ENCODE results near the gene PPP2R3B.

DNA sequence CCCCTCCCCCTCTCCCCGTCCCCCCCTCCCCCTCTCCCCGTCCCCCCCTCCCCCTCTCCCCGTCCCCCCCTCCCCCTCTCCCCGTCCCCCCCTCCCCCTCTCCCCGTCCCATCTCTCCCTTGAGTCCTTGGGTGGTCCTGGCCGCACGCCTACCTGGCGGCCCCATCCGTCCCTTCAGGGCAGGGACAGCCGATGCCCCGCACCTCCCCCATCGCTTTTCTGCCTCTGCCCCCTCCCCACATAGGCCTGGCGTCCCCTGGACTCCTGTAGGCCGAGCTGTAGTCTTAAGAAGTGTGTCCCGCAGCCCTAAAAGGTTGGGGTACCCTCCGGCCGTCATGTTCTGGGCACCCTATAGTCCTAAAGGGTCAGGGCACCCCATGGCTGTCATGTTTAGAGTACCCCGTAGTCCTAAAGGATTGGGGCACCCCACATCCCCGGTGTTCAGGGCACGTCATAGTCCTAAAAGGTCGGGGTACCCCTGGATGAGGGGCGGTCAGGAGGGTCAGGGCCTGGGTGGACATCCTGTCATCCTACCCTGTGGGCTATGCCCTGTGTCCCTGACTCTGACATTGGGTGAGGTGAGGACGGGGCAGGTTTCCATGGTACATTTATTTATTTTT, 57.3 kb downstream of the PPP2R3B start:
- no peak for TF ChIP-seq EZH2phosphoT487 (IDR thresholded peaks at IDR 0.05; ENCODE audit: borderline replicate concordance, low read length)
- TF ChIP-seq, protein P1, sequence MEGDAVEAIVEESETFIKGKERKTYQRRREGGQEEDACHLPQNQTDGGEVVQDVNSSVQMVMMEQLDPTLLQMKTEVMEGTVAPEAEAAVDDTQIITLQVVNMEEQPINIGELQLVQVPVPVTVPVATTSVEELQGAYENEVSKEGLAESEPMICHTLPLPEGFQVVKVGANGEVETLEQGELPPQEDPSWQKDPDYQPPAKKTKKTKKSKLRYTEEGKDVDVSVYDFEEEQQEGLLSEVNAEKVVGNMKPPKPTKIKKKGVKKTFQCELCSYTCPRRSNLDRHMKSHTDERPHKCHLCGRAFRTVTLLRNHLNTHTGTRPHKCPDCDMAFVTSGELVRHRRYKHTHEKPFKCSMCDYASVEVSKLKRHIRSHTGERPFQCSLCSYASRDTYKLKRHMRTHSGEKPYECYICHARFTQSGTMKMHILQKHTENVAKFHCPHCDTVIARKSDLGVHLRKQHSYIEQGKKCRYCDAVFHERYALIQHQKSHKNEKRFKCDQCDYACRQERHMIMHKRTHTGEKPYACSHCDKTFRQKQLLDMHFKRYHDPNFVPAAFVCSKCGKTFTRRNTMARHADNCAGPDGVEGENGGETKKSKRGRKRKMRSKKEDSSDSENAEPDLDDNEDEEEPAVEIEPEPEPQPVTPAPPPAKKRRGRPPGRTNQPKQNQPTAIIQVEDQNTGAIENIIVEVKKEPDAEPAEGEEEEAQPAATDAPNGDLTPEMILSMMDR (IDR thresholded peaks at IDR 0.05; ENCODE audit: low read depth, low read length, poor library complexity, severe bottlenecking), result no peak

Data from DOHH2 (cell line).